Measurements from ENCODE around the gene PSMB7.

The PSMB7 gene

DNA sequence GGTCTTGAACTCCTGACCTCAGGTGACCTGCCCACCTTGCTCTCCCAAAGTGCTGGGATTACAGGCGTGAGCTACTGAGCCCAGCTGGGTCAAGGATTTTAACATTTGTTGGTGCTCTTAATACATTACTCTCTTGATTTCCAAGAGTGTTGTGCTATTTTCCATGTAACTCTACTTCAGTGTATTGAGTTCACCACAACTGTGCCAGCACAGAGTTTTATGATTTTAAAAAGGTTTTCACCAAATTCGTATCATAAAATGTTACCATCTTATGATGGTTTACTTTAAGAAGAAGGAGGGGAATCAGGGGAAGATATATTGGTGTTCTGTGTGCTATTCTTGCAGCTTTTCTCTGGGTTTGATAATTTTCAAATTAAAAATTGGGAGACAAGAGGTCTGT, 28.4 kb upstream of the PSMB7 start:
- Histone ChIP-seq H3K9me3 (ENCODE audit: insufficient read depth, low read depth, low read length) (no peaks in the 10 kb centered on the region), H3K9ac (ENCODE audit: low read depth, low read length, poor library complexity, severe bottlenecking) (no peak overlapping the region), H3K4me1 (ENCODE audit: insufficient read depth, low read length, poor library complexity, severe bottlenecking) (no peaks in the 10 kb centered on the region), H3K27me3 (ENCODE audit: insufficient read depth, low read length, poor library complexity, severe bottlenecking) (no peaks in the 10 kb centered on the region), H3K36me3 (ENCODE audit: insufficient read depth, low read length) (no peaks in the 10 kb centered on the region), H3F3A (ENCODE audit: low read depth) (no peaks in the 10 kb centered on the region), H3K79me2 (ENCODE audit: insufficient read depth, low read length) (no peaks in the 10 kb centered on the region), H3K4me2 (ENCODE audit: low read depth, low read length, poor library complexity, severe bottlenecking) (no peak overlapping the region), H2AFZ (ENCODE audit: low read length) (no peak overlapping the region), H3K9me2 (replicated peaks; ENCODE audit: low read depth, low read length) (no peaks in the 10 kb centered on the region), H4K20me1 (ENCODE audit: insufficient read depth, low read length, poor library complexity, severe bottlenecking) (no peaks in the 10 kb centered on the region), H3K4me3 (ENCODE audit: low read length, poor library complexity, severe bottlenecking) (no peak overlapping the region)
- no peak for TF ChIP-seq EZH2phosphoT487 (IDR thresholded peaks at IDR 0.05; ENCODE audit: borderline replicate concordance)
- TF ChIP-seq, protein P1, sequence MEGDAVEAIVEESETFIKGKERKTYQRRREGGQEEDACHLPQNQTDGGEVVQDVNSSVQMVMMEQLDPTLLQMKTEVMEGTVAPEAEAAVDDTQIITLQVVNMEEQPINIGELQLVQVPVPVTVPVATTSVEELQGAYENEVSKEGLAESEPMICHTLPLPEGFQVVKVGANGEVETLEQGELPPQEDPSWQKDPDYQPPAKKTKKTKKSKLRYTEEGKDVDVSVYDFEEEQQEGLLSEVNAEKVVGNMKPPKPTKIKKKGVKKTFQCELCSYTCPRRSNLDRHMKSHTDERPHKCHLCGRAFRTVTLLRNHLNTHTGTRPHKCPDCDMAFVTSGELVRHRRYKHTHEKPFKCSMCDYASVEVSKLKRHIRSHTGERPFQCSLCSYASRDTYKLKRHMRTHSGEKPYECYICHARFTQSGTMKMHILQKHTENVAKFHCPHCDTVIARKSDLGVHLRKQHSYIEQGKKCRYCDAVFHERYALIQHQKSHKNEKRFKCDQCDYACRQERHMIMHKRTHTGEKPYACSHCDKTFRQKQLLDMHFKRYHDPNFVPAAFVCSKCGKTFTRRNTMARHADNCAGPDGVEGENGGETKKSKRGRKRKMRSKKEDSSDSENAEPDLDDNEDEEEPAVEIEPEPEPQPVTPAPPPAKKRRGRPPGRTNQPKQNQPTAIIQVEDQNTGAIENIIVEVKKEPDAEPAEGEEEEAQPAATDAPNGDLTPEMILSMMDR (conservative IDR thresholded peaks at IDR 0.05; ENCODE audit: low read length), result no peak

DNA sequence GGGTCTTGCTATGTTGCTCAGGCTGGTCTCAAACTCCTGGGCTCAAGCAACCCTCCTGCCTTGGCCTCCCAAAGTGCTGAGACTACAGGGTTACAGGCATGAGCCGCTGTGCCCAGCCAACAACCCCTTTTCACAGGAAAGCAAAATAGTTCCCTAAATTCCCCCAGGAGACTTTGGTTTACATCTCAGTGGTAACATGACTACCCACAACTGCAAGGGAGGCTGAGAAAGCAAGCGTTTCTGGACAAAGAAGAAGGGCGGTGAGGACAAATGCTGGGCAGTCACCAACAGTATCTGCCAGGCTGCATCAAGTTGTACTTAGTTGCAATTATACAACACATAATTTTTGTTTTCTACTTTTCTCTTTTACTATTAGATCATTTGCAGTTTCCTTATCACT, 27.6 kb upstream of the PSMB7 start:
- Histone ChIP-seq H3K79me2 (ENCODE audit: insufficient read depth, low read length) (no peaks in the 10 kb centered on the region), H3K4me1 (ENCODE audit: insufficient read depth, low read length, poor library complexity, severe bottlenecking) (no peaks in the 10 kb centered on the region), H3K9me3 (ENCODE audit: insufficient read depth, low read depth, low read length) (no peaks in the 10 kb centered on the region), H3F3A (ENCODE audit: low read depth) (no peaks in the 10 kb centered on the region), H2AFZ (ENCODE audit: low read length) (no peak overlapping the region), H4K20me1 (ENCODE audit: insufficient read depth, low read length, poor library complexity, severe bottlenecking) (no peaks in the 10 kb centered on the region), H3K9ac (ENCODE audit: low read depth, low read length, poor library complexity, severe bottlenecking) (no peak overlapping the region), H3K27me3 (ENCODE audit: insufficient read depth, low read length, poor library complexity, severe bottlenecking) (no peaks in the 10 kb centered on the region), H3K36me3 (ENCODE audit: insufficient read depth, low read length) (no peaks in the 10 kb centered on the region), H3K9me2 (replicated peaks; ENCODE audit: low read depth, low read length) (no peaks in the 10 kb centered on the region), H3K4me3 (ENCODE audit: low read length, poor library complexity, severe bottlenecking) (no peak overlapping the region), H3K4me2 (ENCODE audit: low read depth, low read length, poor library complexity, severe bottlenecking) (no peak overlapping the region)
- TF ChIP-seq EZH2phosphoT487 (IDR thresholded peaks at IDR 0.05; ENCODE audit: borderline replicate concordance), result no peak
- TF ChIP-seq, protein P1 (conservative IDR thresholded peaks at IDR 0.05; ENCODE audit: low read length), result no peak

DNA sequence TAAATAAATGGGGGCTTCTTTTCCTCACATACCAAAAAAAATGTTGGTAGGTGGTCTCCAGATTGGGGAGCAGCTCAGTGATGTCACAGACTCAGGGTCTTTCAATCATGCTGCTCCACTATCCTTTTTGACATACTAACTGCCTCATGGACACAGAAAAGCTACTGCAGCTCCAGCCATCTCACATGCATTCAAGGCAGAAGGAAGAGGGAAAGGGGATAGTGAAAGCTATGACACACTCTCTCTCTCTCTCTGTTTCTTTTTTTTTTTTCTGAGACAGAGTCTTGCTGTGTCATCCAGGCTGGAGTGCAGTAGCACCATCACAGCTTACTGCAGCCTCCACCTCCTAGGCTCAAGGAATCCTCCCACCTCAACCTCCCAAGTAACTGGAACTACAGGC, 27.1 kb upstream of the PSMB7 start:
- H3K79me2 ChIP-seq (ENCODE audit: insufficient read depth, low read length), result no peaks in the 10 kb centered on the region
- H3K9ac ChIP-seq (ENCODE audit: low read depth, low read length, poor library complexity, severe bottlenecking), result no peak overlapping the region
- TF ChIP-seq, protein P1 (conservative IDR thresholded peaks at IDR 0.05; ENCODE audit: low read length), result no peak
- no peak for TF ChIP-seq EZH2phosphoT487 (IDR thresholded peaks at IDR 0.05; ENCODE audit: borderline replicate concordance)
- no peak overlapping the region for H2AFZ ChIP-seq (ENCODE audit: low read length)
- H3K4me3 ChIP-seq (ENCODE audit: low read length, poor library complexity, severe bottlenecking), result no peak overlapping the region
- H3K36me3 ChIP-seq (ENCODE audit: insufficient read depth, low read length), result no peaks in the 10 kb centered on the region
- no peaks in the 10 kb centered on the region for H3K27me3 ChIP-seq (ENCODE audit: insufficient read depth, low read length, poor library complexity, severe bottlenecking)
- H3K4me2 ChIP-seq (ENCODE audit: low read depth, low read length, poor library complexity, severe bottlenecking), result no peak overlapping the region
- H3K9me3 ChIP-seq (ENCODE audit: insufficient read depth, low read depth, low read length), result no peaks in the 10 kb centered on the region
- no peaks in the 10 kb centered on the region for H3F3A ChIP-seq (ENCODE audit: low read depth)
- H3K4me1 ChIP-seq (ENCODE audit: insufficient read depth, low read length, poor library complexity, severe bottlenecking), result no peaks in the 10 kb centered on the region
- H4K20me1 ChIP-seq (ENCODE audit: insufficient read depth, low read length, poor library complexity, severe bottlenecking), result no peaks in the 10 kb centered on the region
- no peaks in the 10 kb centered on the region for H3K9me2 ChIP-seq (replicated peaks; ENCODE audit: low read depth, low read length)
